HG03280 (cell line): ENCODE measurements around the gene SERINC5.
"Not testable (repeated sequence)": the region's sequence is repeated elsewhere in the genome, so short reads cannot be mapped to it uniquely, and the experiment has no call there.

Experiments used
- ATAC-seq: cut with Tn5 transposase; IDR thresholded peaks from one replicate; pipeline ENCODE4 v1.9.1; 2021; ENCODE audit warnings: mild to moderate bottlenecking, moderate library complexity; ENCODE audit not compliant: unreplicated experiment

SERINC5 gene

DNA sequence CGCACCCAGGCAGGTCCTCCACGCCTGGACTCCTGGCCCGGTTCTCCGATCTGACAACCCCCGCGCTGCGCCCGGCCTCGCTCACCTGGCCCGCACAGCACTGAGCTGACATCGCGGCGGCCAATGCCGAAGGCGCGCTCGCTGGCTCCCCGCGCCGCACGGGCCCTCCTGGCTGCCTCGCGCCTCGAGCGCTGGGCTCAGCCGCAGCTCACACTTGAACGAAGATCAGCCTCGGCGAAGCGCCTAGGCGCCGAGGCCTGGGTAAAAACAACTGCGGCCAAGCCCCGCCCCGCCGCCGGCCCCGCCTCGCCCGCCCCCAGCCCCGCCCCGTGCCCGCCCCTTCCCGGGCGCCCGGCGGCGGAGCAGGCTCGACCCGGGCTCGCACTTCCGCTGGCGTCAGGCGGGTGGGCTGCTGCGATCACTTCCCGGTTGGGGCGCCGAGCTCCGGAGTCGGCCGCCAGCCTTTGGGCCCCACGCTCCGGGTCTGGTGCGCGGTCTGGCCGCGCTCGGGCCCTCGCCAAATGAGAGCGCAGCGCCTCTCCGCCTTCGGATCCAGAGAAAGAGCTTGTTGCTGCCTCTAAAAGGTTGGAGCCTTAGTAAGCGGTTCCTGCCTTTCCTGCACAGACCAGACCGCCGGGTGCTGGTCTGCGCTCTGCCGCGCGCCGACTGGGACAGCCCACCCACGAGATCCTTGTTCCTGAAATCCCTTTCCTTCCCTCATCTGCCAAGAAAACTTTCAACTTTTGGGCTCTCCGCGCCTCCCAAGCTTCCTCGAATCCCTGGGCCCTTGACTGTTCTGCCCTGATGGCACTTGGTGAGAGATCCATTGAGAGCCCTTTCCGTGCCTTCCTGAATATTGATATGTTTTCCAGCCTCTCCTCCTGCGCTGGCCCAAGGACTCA, at the start of gene SERINC5:
SERINC5 (minus strand) TSS at position 238 of the 902 bp plus-strand sequence; CDS start at position 112, 126 bp downstream.
- ATAC-seq = peak; percentile 85

DNA sequence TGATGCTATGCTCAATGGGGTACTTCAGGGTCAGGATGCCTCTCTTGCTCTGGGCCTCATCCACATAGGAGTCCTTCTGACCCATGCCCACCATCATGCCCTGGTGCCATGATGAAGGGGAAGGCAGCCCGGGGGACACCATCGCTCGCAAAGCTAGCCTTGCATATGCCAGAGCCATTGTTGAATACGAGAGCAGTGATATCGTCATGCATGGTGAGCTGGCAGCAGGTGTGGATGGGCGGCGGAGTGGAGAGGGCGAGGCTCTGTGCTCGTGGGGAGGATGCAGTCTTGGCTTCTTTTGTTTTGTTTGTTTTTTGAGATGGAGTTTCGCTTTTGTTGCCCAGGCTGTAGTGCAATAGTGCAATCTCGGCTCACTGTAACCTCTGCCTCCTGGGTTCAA, 46.8 kb upstream of the SERINC5 start:
- ATAC-seq = no peak

DNA sequence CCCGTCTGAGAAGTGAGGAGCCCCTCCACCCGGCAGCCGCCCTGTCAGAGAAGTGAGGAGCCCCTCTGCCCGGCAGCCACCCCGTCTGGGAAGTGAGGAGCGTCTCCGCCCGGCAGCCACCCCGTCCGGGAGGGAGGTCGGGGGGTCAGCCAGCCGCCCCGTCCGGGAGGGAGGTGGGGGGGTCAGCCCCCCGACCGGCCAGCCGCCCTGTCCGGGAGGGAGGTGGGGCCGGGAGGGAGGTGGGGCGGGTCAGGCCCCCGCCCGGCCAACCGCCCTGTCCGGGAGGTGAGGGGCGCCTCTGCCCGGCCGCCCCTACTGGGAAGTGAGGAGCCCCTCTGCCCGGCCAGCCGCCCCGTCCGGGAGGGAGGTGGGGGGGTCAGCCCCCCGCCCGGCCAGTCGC, 45.5 kb upstream of the SERINC5 start:
- not testable (repeated sequence) for ATAC-seq

DNA sequence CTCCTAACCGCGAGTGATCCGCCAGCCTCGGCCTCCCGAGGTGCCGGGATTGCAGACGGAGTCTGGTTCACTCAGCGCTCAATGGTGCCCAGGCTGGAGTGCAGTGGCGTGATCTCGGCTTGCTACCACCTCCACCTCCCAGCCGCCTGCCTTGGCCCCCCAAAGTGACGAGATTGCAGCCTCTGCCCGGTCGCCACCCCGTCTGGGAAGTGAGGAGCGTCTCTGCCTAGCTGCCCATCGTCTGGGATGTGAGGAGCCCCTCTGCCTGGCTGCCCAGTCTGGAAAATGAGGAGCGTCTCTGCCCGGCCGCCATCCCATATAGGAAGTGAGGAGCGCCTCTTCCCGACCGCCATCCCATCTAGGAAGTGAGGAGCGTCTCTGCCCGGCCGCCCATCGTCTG, 44.9 kb upstream of the SERINC5 start:
- ATAC-seq = not testable (repeated sequence)

DNA sequence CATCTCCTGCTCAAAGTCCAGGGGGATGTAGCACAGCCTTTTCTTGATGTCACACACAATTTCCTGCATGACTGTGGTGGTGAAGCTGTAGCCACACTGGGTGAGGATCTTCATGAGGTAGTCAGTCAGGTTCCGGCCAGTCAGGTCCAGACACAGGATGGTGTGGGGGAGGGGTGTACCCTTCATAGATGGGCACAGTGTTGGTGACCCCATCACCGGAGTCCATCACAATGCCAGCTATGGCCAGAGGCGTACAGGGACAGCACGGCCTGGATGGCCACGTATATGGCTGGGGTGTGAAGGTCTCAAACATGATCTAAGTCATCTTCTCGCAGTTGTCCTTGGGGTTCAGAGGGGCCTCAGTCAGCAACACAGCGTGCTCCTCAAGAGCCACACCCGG, 44.3 kb upstream of the SERINC5 start:
- ATAC-seq = no peak

DNA sequence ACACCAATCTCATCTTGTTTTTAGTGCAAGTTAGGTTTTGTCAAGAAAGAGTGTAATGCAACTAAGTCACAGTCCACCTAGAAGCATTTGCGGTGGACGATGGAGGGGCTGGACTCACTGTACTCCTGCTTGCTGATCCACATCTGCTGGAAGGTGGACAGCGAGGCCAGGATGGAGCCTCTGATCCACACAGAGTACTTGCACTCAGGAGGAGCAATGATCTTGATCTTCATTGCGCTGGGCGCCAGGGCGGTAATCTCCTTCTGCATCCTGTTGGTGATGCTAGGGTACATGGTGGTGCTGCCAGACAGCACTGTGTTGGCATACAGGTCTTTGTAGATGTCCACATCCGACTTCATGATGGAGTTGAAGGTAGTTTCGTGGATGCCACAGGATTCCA, 43.8 kb upstream of the SERINC5 start:
- ATAC-seq = no peak

DNA sequence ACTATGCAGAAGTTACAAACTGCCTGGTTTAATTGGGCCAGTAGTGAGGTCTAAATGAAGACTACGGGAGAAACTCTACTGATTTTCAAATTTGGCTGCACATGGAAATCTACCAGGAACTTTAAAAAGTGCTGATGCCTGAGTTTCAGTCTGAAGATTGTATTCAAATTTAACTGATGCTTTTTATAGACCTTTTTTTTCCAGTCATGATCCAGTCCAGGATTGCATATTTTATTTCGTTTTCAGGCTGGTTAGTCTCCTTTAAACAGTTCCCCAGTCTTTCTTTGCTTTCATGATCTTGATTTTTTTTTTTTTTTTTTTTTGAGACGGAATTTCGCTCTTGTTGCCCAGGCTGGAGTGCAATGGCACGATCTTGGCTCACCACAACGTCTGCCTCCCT, 40.3 kb upstream of the SERINC5 start:
- no peak for ATAC-seq

DNA sequence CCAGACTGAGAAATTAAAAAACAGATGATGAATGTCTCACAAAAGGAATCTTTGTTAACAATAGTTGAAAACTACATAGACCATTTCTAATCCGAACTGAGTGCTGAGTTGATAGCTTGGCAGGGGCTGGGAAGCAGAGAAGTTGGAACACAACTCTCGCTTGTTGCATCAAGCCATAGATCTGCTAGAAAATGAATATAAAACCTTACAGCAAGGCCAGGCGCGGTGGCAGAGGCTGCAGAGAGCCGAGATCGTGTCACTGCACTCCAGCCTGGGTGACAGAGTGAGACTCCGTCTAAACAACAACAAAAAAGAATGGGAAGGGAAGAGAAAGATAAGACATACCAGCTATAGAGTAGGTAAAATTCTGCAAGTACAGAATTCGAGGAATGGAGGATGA, 35.9 kb upstream of the SERINC5 start:
- no peak for ATAC-seq

DNA sequence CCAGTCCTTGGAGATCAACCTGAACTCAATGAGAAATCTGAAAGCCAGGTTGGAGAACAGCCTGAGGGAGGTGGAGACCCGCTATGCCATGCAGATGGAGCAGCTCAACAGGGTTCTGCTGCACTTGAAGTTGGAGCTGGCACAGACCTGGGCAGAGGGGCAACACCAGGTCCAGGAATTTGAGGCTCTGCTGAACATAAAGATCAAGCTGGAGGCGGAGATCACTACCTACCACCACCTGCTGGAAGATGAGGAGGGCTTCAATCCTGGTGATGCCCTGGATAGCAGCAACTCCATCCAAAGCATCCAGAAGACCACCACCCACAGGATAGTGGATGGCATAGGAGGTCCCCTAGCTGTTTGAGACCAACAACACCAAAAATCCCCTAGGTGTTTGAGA, 33.5 kb upstream of the SERINC5 start:
- ATAC-seq = no peak

DNA sequence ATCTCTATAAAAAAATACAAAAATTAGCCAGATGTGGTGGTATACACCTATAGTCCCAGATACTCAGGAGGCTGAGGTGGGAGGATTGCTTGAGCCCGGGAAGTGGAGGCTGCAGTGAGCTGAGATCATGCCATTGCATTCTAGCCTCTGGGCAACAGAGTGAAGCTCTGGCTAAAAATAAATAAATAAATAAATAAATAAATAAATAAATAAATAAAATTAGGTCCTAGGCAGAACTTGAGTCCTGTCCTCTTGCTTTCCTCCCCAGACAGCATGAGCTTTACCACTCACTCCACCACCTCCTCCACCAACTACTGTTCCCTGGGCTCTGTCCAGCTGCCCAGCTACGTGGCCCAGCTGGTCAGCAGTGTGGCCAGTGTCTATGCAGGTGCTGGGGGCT, 32.3 kb upstream of the SERINC5 start:
- no peak for ATAC-seq

DNA sequence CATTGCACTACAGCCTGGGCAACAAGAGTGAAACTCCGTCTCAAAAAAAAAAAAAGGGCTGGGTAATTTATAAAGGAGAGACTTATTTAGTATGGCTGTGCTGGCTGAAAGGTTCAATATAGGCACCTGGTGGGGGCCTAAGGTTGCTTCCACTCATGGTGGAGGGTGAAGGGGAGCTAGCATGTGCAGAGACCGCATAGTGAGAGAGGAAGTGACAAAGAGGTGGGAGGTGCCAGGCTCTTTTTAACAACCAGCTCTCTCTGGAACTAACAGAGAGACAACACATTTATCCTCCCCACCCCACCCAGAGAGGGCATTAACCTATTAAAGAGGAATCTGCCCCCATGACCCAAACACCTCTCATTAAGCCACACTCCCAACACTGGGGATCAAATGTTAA, 28.9 kb upstream of the SERINC5 start:
- no peak for ATAC-seq

DNA sequence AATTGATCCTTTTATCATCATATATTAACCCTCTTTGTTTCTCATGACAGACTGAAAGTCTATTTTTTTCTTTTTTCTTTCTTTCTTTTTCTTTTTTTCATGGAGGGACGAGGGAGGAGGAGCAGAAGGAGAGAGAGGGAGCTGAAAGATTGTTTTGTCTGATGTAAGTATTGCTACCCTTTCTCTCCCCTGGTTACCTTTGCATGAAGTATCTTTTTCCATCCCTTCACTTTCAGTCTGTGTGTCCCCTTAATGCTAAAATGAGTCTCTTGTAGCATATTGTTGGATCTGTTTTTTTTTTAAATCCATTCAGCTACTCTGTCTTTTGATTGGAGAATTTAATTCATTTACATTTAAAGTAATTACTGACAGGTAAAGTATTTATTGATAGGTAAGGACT, 27.5 kb upstream of the SERINC5 start:
- no peak for ATAC-seq

DNA sequence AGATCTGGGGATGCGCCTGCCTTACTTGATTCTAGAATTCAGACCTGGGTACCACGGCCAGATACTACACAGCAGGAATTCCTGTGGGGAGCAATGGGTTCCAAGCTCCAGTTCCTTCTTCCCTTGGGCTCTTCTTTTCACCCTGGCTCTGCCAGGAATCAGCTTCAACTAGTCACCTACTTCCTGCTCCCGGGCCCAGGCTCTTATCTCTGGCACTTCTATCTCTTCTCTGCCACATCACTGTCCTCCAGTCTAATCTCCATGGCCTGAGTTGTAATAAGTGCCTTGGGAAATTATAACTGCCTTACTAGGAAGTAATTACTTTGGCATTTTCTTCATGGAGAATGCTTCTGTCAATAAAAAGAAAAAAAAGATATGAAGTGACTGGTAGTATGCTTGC, 26.2 kb upstream of the SERINC5 start:
- no peak for ATAC-seq

DNA sequence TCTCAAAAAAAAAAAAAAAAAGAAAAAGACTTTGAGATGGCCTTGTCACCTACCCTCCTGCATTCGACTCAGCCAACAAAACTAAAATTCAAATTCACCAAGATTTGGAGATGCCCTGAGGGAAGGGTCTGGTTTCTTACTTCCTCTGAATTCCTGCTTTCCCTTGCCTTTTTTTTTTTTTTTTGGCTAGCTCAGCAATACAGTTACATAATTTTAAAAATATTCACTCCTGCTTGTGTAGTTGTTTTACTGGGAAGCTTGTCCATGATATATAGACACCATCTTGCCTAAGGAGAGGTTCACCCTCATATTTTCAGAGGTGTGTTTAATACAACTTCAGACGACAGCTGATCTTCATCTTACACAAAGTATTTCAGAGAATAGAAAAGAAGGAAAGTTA, 21.3 kb upstream of the SERINC5 start:
- no peak for ATAC-seq

DNA sequence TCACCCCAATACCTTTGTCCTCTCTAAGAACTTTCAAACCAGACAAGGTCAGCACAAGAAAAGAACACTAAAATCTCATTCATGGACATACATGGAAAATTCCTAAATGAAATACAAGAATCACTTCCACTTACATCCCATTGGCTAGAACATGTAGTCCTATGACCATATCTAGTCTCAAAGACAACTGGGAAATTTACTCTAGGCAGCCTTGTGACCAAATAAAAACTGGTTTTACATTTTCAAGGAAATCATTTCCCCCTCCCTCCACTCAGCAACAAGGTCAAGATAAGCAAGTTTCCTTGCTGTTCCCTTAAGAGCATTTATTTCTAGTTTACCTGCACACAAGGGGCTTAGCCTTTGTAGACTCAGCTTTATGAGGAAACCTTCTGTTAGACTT, 20.3 kb upstream of the SERINC5 start:
- no peak for ATAC-seq

DNA sequence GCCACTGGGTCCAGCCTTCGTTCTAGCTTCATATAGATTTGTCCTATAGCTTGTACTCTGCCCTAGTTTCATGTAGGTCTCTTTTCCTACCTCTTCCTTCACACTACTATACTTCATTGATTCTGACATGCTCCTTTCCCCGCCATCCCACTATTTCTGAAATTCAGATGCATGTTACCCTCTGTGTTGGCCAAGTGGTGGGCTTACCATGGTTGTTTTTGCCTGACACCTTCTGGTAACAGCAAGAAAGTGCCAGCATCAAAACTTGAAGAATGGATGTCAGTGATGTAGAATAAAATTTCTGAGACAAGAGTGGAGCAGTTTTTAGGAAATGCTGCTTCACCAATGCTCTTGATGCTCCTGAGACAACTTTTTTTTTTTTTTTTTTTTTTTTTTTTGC, 19.5 kb upstream of the SERINC5 start:
- ATAC-seq = no peak

DNA sequence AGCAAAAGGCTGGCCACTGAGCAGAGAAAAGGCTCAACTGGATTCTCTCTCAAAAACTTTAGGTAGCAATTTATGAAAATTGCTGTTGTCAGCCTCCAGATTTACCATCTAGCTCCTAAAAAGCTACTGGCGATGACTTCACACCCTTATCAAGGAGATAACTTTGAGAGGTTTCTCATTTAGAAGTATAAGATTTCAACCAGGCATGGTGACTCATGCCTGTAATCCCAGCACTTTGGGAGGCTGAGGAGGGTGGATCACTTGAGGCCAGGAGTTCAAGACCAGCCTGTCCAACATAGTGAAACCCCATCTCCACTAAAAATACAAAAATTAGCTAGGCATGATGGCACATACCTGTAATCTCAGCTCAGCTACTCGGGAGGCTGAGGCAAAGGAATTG, 14.7 kb upstream of the SERINC5 start:
- ATAC-seq = not testable (repeated sequence)

DNA sequence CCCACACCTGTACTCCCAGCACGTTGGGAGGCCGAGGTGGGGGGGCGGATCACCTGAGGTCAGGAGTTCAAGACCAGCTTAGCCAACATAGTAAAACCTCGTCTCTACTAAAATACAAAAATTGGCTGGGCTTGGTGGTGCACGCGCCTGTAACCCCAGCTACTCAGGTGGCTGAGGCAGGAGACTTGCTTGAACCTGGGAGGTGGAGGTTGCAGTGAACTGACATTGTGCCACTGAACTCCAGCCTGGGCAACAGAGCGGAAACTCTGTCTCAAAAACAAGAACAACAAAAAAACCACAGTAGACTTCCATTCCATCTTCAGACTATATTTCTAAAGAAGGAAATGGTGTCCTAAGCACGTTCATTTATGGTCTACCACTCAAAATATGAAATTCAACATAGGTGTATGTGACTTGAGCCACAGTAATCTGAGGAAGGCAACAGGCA, 14.2 kb upstream of the SERINC5 start:
- ATAC-seq = no peak

DNA sequence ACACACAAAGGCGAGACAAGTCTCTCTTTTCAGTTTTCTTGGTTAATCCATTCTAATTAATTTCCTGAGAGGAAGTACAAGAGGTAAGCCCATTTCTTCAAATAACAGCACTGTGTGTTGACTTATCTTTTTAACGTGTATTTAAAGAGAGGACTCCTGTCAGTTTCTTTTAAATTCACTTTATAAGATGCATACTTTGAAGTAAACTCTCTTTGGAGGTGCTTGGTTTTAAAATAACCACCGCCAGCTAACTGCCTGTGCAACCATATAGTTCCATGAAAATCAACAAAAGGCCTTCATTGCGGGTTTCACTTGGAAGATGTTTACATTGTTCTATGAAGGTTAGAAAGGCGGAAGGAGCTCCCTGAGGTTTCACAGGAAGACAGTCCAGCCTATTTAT, 13.1 kb upstream of the SERINC5 start:
- ATAC-seq = no peak

DNA sequence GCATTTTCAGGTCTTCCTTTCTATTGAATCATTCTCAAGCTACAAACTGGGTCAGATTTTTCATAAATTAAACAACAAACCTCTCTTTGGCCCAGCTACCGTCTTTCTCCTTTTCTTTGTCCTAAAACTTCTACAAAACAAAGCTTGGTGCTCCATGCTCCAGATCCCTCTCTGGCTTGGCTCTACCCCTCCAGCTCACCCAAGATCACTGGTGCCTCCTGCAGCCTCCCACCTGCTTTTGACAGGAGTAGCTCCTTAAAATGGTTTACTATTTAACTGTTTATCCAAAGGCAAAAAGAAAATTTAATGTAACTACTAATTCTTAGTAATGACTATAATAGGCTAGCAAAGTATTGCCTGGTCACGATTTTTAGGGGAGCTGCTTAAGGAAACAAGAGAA, 10.7 kb upstream of the SERINC5 start:
- no peak for ATAC-seq

DNA sequence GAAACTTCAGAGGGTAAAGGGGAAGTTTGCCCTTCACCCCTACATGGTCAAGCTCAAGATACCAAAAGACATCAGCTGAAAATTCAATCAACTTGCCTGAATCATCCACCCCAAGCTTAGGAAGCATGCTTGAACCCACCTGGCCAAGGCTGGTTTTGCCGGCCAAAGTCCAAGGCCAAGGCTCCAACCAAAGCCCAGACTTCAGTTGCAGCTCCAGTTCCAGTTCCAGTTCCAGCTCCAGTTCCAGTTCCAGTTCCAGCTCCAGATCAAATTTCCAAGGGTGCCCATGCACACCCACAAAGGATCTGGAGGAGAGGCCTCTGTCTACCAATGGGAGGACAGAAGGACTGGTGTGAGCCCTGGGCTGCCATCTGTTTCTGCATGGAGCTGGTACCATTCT, 4.6 kb upstream of the SERINC5 start:
- no peak for ATAC-seq

DNA sequence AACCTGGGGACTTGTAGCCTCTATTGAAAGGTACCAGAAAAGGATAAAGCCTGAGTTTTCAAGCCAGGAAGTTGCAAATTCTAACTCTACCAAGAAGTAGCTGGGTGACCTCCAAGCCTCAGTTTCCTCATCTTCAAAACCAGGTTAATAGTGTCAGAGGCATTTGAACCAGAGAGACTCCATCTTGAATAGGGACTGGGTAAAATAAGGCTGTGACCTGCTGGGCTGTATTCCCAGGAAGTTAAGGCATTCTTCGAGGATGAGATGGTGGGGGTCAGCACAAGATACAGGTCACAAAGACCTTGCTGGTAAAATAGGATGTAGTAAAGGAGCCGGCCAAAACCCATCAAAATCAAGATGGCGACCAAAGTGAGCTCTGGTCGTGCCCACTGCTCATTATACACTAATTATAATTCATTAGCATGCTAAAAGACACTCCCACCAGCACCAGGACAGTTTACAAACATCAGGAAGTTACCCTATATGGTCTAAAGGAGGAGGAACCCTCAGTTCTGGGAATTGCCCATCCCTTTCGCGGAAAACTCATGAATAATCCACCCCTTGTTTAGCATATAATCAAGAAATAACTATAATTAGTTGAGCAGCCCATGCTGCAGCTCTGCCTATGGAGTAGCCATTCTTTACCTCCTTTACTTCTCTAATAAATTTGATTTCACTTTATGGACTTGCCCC, 3.8 kb upstream of the SERINC5 start:
- no peak for ATAC-seq
